HG02571 (cell line): ENCODE measurements around the gene GNG12.

Experiments used
- ATAC-seq: cut with Tn5 transposase; IDR thresholded peaks from one replicate; pipeline ENCODE4 v1.9.1; 2021; ENCODE audit warnings: mild to moderate bottlenecking, moderate library complexity; ENCODE audit not compliant: unreplicated experiment

The GNG12 gene

DNA sequence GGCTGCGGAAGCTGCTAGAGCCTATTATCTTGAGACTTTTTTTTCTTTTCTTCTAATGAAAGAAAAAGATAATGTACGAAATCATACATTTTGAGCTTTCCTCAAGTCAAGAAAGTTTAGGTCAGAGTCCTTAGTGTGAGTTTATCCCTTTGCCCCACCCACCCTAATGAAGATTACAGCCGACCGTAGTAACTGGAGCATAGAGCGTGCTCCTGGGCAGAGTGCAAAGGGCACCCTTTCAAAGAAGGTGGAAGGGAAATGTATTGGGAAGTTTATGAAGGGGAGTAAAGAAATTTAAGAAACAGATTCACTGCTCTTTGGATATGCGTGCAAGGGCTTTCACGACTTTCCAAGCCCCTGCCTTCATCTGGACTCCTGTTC lies 17.2 kb downstream of the GNG12 start:
- ATAC-seq: no peak

DNA sequence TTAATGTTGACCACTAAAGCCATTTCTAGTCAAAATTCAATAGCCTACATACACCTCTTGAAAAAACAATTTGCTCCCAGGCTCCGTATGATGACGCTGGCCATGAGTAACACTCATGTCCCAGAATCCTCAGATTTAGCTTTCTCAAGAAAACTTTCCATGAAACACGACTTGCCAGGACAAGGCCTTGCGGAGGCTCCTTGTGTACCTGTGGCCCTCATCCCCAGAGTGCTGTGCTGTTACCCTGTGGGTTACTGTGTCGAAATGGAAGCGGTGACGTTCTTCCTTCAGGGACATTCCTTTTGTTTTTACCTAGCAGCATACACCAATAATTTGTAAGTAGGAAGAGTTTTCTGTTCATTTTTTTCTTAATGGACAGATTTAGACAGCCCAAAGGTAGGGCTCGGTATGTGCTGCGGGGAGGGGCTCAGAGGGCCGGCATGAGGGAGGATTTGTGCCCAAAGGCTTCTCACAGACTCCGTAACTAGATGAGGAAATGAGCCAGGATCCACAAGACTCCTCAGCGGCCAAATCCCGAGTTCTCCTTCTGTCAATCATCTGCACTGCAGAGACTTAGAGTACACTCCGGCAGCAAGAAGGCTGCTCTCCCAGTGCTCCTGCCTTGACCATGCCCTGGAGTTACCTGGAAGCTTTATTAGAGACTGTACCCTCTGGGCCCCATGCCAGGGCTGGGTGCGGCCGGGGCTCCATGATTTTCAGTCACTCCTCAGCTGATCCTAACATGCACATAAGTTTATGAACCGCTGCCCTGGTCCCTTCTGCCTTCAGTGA lies 17.8 kb downstream of the GNG12 start:
- no peak for ATAC-seq

DNA sequence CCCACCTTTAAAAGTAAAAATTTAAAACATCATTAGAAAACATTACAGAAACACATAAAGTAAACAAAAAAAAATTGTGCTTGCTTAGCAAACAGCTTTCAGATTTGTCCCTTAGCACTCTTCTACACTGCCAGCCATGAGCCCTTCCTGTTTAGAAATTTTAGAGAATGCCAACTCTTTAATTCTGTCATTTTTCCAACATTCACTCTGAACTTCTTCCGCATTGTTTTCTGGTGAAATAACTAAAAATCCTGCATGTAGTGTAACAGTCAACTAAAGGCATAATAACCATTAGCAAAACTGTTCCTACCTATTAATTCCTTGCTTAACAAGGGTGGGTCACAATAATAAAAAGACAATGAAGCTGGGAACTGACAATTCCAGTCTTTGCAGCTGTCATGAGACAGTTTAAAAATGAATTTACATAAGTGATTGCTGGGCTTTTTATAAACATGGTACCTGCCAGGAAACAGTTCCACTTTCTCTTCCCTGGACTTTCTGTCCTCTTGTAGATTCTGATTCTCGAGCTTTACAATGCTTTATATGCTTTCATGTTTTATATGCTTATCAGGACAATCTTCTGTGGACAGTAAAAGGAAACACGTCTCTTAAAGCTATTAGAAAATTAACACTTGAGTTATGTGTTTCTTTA lies 19.0 kb downstream of the GNG12 start:
- no peak for ATAC-seq

DNA sequence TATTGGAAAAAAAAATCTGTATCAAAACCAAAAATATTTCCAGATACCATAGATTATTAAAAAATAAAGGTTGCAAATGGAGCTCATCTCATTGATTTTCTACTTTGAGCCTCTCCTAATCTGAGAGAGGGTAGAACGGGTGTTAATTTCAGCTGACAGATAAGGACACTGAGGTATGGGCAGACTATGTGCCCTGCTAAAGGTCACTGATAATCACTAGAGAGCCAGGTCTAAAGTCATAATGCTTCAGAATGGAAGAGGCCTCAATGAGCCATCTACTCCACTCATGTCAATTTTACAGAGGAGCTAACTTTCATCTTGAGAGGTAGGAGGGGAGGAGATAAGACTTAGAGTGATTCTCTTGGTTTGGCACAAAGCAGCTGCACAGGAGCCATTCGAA lies 21.0 kb downstream of the GNG12 start:
- no peak for ATAC-seq

GRCh38 chr1:67811781-67812180 lies 21.5 kb downstream of the GNG12 start:
- ATAC-seq: no peak

DNA sequence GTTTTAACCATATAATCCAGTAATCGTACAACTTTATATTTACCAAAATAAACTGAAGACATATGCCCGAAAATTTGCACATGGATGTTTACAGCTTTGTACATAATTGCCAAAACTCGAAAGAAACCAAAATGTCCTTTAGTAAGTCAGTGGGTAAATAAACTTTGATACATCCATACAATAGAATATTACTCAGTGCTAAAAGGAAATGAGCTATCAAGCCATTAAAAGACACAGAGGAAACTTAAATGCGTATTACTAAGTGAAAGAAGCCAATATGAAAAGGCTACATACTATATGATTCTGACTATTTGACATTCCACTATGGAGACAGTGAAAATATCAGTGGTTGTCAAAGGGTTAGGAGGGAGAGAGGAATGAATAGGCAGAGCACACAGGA lies 23.4 kb downstream of the GNG12 start:
- no peak for ATAC-seq

DNA sequence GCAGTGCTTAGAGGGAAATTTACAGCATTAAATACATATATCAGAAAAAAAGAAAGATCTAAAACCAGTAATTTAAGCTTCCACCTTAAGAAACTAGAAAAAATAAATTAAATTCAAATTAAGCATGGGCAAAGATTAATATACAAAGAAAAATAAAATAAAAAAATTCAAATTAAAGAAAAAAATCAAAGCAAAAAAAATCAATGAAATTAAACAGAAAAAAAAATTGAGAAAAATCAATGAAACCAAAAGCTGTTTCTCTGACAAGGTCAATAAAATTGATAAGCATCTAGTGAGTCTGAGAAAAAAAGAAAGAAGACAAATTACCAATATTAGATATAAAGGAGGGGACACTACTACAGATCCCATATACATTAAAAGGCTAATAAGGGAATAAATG lies 26.0 kb downstream of the GNG12 start:
- ATAC-seq: no peak

DNA sequence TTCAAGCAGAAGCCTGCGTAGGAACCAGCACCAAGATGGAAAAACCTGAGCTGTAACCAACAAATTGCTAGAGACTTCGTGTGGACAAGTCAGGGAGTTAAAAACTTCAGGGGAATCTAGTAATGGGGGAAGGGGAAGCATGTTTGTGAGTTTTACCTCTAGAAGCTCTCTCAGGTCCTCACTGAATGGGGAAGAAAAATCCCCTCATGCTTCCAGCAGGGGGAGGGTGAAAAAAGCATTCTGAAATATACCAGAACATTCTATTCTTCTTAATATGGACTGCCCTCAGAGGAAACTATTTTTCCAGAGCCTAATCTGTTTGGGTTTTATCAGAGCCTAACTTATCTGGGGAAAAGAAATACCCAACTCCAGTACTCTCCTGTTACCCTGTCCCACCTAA lies 28.6 kb downstream of the GNG12 start:
- no peak for ATAC-seq

GRCh38 chr1:67803380-67804279 lies 29.6 kb downstream of the GNG12 start:
- no peak for ATAC-seq

- ATAC-seq: no peak
These were observed 30.7 kb downstream of the GNG12 start for GRCh38 chr1:67802565-67802964.

DNA sequence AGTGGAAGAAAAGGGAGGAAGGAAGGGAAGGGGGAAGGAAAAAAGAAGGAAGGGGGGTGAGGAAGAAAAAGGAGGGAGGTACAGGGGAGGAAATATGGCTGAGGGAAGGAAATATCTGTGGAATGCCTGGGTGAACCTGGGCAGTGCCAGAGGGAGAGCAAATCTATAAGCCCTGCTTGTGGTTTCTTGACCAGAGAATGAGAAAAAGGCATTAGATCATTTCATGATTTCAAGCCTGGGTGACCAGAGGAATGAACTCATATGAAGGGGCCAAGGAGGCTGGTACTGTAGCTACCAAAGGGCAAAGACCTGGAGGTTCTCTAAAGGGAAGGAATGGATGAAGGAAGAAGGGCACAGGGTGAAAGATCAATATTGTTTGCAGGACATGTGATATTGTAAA lies 31.4 kb downstream of the GNG12 start:
- ATAC-seq: no peak

GRCh38 chr1:67795179-67795912 lies 37.9 kb downstream of the GNG12 start:
- no peak for ATAC-seq

- no peak for ATAC-seq
These were observed 39.7 kb downstream of the GNG12 start for GRCh38 chr1:67793562-67793961.

DNA sequence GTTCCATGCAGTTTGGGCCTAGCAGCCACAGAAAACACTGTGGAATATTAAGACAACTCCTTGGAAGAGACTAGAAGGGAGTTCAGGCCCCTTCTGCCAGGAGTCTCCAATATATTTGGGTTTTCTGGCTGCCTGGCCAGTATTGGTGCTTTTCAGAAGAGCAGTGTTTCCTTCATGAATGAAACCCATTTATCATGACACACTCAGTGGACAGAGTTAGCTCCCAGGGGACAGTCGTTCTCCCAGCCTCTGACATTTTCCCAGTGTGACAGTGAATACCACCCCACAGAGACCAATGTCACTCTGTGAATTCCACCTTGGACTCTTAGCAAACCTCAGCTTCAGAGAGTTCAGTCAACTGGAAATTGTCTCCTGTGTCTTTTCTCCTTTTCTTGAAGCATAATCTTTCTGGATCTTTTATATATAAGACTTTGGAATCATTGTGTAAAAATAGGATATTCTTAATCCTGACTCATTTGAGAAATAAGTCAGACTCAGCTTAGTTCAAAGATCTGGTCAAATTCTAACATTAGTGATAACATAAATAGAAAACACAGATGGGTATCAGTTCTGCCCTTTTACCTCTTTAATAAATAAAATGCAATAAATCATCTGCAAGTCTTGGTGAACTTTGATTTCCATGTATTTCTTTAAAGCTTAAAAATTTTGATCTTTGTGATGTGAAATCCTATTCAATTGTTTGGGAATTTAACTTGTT lies 40.4 kb downstream of the GNG12 start:
- no peak for ATAC-seq

- ATAC-seq: no peak
These were observed 41.2 kb downstream of the GNG12 start for GRCh38 chr1:67792103-67792502.

GRCh38 chr1:67791686-67792085 lies 41.6 kb downstream of the GNG12 start:
- no peak for ATAC-seq

- no peak for ATAC-seq
These were observed 42.0 kb downstream of the GNG12 start for GRCh38 chr1:67791261-67791660.

- no peak for ATAC-seq
These were observed 43.0 kb downstream of the GNG12 start for GRCh38 chr1:67790201-67790692.

- ATAC-seq: no peak
These were observed 43.7 kb downstream of the GNG12 start for GRCh38 chr1:67789551-67789950.

DNA sequence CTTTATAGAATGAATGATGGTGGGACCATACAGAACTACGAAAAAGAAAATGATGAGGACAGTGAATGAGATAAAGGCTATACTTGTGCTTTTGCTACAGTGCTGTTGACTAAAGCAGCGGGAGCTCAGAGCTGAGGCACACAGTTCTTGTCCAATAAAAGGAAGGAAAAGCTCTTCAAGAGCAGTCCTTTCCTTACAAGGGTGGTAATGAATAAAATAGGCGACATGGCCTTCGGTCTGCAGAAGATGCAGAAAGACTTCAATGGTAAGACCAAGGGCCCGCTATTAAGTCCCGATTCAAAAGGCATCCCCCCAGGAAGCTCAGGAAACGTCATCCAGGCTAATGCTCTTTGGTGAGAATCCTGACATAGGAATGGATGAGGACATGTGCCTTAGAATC lies 44.4 kb downstream of the GNG12 start:
- ATAC-seq: no peak
